Transverse colon (tissue), 4 donors: ENCODE data around the gene JPT1. TPM values are rescaled to one million over a fixed set of nuclear protein-coding genes. Genes with fewer than 3 reads are reported as not detected.

Experiments used
- DNase-seq: peaks from one replicate; pipeline ENCODE4 v3.0.0-alpha.2; 2019
- H3K27ac ChIP-seq, 4 donors: fragments of 200-600 bp; sonication (generic); 2 replicates each; pipeline ENCODE4 v1.5.1; 2016 to 2018; ENCODE audit warnings: inconsistent platforms in 4 of 4
- H3K27me3 ChIP-seq: fragments of 200-600 bp; sonication (generic); 2 replicates; pipeline ENCODE4 v1.5.1; 2017; ENCODE audit warnings: inconsistent platforms
- H3K36me3 ChIP-seq, 4 donors: fragments of 200-600 bp; sonication (generic); 2 replicates each; pipeline ENCODE4 v1.5.1; 2017 to 2019; ENCODE audit warnings: inconsistent platforms in 4 of 4
- H3K4me1 ChIP-seq, 4 donors: fragments of 200-600 bp; sonication (generic); 2 replicates each; pipeline ENCODE4 v1.5.1; 2017 to 2020; ENCODE audit warnings: inconsistent platforms in 4 of 4
- H3K4me3 ChIP-seq, 4 donors: fragments of 200-600 bp; sonication (generic); 1 replicate in 1 of 4; 2 replicates in 3 of 4; pipeline versions ENCODE4 v1.5.1 to v1.6.1; 2017 to 2019; ENCODE audit warnings: inconsistent platforms in 4 of 4
- H3K9me3 ChIP-seq, 2 donors: fragments of 200-600 bp; sonication (generic); 2 replicates each; pipeline ENCODE4 v1.5.1; 2017 to 2019; ENCODE audit warnings: inconsistent platforms in 2 of 2
- EP300 ChIP-seq: sonication (generic); formaldehyde crosslinking; IDR thresholded peaks from one replicate; pipeline ENCODE4 v1.6.1; 2017; ENCODE audit warnings: antibody characterized with exemption, low read depth
- POLR2A ChIP-seq: fragments of 450-650 bp; IDR thresholded peaks from one replicate; pipeline ENCODE4 v1.6.1; 2016; ENCODE audit warnings: antibody characterized with exemption, mild to moderate bottlenecking, moderate library complexity
- POLR2AphosphoS5 ChIP-seq, 3 donors: sonication (generic); formaldehyde crosslinking; IDR thresholded peaks; one replicate each; pipeline ENCODE4 v1.6.1; 2016; ENCODE audit warnings: antibody characterized with exemption in 3 of 3
- WGBS, 2 donors: methylation state at CpG; one replicate each; pipeline ENCODE4 v1.1.5; 2018; ENCODE audit warnings: low coverage in 1 of 2; 5-methylcytosine and 5-hydroxymethylcytosine counted together
- in situ Hi-C, 4 donors: fragments of 200-750 bp; cut with MboI; loops; one replicate each; pipeline versions ENCODE4 v1.15.0 to v1.15.1; 2017; ENCODE audit warnings: low sequenced_read_pairs in 3 of 4, low pct_ligation_motif_present in 1 of 4, low pct_unique_long_range_greater_than_20kb in 1 of 4
- intact Hi-C: fragments of 100-400 bp; cut with DNase I; formaldehyde crosslinking; loops from one replicate; pipeline ENCODE4 v1.15.1; 2023; ENCODE audit warnings: low total_unique reads
- total RNA-seq, 4 donors: library from RNA; depleted of rRNA; stranded (reverse); fragments of >200 nt; gene quantifications; one replicate each; pipeline ENCODE4 v1.1.0, GENCODE V29; 2016
- TF ChIP-seq, protein P1 (sequence below), 5 experiments: fragments of 200-600 bp in 3 of 5; fragments of 450-650 bp in 2 of 5; sonication (generic) in 3 of 5; IDR thresholded peaks; 1 replicate in 2 of 5; 2 replicates in 3 of 5; pipeline ENCODE4 v1.5.1; 2016 to 2017; ENCODE audit warnings: antibody characterized with exemption in 5 of 5, inconsistent platforms in 3 of 5, mild to moderate bottlenecking in 2 of 5, moderate library complexity in 1 of 5

JPT1 gene
- total RNA-seq, 4 donors from 2014 or later, result 61.7 to 293 (median 219) TPM

DNA sequence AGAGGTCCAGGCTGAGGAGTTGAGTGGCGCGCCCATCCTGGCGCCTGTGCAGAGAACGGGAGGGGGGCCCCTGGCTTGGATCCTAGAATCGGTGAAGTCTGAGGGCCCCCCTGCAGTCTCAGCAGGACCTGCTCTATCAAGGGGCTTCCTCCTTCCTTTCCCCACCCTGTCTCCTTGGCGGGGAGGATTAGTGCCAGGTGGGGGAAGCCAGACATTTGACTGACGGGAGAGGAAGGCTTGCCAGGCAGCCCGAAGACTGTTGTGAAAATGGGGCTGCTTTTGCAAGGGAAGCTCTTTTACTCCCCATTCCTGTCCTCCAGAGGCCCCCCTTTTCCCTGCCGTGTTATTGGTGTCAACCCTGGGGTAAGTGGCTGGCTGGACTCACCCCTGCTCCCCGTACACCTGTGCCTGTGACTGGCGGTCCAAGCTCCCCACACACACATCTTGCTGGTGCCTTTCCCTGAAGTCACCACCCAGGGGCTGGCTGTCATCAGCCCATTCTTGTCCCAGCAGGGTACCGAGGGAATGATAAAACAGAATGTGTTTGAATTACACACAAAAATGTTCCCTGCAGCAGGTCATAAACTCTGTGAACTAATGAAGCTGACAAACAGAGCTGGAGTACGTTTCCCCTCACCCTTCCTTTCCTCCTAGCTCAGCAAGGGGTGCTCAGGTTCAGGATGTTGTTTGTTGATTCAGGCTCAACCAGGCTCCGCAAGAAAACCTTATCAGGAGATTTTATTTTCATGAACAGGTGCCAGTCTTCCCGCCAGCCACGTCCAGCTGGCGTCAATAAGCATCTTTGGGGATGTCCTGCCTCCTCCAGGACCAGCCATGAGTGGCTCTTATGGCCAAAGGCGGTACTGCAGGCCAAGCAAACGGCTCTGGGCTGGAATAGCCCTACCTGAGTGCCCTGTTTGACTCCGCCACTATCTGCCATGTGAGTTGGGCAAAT, 48.9 kb downstream of the JPT1 start:
- Histone ChIP-seq H3K4me3 (no peak overlapping the region), H3K27ac (no peak overlapping the region), H3K36me3 (no peaks in the 10 kb centered on the region), H3K4me1 (peaks cover 6 to 13% (median 10%) of the 10 kb centered on the region in 4 donors), H3K27me3 (no peaks in the 10 kb centered on the region), H3K9me3 (no peaks in the 10 kb centered on the region)
- DNase-seq, result peak; percentile 77
- TF ChIP-seq, protein P1, sequence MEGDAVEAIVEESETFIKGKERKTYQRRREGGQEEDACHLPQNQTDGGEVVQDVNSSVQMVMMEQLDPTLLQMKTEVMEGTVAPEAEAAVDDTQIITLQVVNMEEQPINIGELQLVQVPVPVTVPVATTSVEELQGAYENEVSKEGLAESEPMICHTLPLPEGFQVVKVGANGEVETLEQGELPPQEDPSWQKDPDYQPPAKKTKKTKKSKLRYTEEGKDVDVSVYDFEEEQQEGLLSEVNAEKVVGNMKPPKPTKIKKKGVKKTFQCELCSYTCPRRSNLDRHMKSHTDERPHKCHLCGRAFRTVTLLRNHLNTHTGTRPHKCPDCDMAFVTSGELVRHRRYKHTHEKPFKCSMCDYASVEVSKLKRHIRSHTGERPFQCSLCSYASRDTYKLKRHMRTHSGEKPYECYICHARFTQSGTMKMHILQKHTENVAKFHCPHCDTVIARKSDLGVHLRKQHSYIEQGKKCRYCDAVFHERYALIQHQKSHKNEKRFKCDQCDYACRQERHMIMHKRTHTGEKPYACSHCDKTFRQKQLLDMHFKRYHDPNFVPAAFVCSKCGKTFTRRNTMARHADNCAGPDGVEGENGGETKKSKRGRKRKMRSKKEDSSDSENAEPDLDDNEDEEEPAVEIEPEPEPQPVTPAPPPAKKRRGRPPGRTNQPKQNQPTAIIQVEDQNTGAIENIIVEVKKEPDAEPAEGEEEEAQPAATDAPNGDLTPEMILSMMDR (IDR thresholded peaks at IDR 0.05), result peak; percentile 71 to 88 (median 84)
- no peak for TF ChIP-seq POLR2AphosphoS5 (IDR thresholded peaks at IDR 0.05)
- 58 to 80% methylated on average over 3 to 18 of the region's 20 CpGs for WGBS, 2 donors
- intact Hi-C loops, result no loop called here
- in situ Hi-C loops, result no loop called here

DNA sequence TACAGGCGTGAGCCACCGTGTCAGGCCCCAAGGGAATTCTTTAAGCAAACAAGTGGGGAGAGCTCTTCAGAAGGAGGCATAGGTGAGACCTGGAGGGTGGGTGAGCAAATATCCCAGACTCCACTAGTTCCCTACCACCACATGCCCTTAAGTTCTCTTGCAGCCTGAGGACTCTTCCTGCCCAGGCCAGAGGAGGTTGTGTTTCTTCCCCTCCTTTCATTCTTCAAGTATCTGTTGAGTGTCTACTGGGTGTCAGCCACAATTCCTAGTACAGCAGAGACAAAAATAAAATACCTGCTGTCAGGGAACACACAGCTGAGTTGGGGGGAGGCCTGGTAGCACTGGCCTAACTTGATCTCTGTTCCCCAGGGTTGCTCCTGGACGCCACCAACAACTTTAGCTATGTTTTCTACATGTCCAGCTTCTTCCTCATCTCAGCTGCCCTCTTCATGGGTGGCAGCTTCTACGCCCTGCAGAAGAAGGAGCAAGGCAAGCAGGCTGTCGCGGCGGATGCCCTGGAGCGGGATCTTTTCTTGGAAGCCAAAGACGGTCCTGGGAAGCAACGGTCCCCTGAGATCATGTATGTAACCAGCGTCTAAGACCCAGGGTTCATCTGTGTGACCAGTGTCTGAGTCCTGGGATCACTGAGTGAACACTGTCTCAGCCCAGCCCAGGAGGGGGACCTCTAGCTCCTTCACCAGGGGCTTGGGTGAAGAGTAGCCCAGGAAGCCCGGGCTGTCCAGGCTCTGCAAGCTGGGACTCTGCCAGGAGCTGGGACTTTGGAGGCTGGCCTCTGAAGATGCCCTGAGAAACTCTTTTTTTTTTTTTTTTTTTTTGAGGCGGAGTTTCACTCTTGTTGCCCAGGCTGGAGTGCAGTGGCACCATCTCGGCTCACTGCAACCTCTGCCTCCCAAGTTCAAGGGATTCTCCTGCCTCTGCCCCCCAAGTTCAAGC, 50.4 kb downstream of the JPT1 start:
- peaks cover under 1 to 2% (median 1%) of the 10 kb centered on the region in 4 donors for H3K4me1 ChIP-seq
- intact Hi-C loops, result no loop called here
- no peaks in the 10 kb centered on the region for H3K9me3 ChIP-seq
- H3K36me3 ChIP-seq, result peaks cover 0 to 3% (median 1%) of the 10 kb centered on the region in 4 donors
- 80 to 91% methylated on average over 1 to 14 of the region's 14 CpGs for WGBS, 2 donors
- DNase-seq, result no peak
- no peak for TF ChIP-seq EP300
- TF ChIP-seq POLR2A, result no peak
- TF ChIP-seq POLR2AphosphoS5 (IDR thresholded peaks at IDR 0.05), result no peak
- TF ChIP-seq, protein P1 (IDR thresholded peaks at IDR 0.05), result no peak
- H3K4me3 ChIP-seq, result no peak overlapping the region
- in situ Hi-C loops, result no loop called here
- no peaks in the 10 kb centered on the region for H3K27me3 ChIP-seq
- H3K27ac ChIP-seq, result no peak overlapping the region

DNA sequence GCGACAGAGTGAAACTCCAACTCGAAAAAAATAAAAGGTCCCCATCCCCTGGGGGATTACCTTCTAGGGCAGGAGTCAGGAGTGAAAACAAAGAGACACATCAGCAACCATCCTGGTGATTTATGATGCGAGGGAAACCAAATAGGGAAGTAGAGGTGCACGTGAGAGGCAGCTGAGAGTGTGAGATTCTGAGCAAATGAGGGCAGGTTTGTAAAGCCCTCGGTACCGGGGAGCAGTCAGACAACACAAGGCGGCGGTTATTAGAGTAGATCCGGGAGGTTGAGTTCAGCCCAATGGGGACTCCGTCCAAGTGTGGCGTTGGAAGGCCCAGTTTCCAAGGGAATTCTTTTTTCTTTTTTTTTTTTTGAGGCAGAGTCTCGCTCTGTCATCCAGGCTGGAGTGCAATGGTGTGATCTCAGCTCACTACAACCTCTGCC, 51.9 kb downstream of the JPT1 start:
- intact Hi-C loops (no loop called here), in situ Hi-C loops (no loop called here)
- 58 to 74% methylated on average over 10 to 12 of the region's 12 CpGs for WGBS, 2 donors
- Histone ChIP-seq H3K4me1 (no peaks in the 10 kb centered on the region), H3K27ac (no peak overlapping the region), H3K9me3 (no peaks in the 10 kb centered on the region), H3K4me3 (no peak overlapping the region), H3K36me3 (peaks cover 0 to 3% (median 1%) of the 10 kb centered on the region in 4 donors), H3K27me3 (no peaks in the 10 kb centered on the region)
- DNase-seq, result no peak
- TF ChIP-seq EP300 (no peak), POLR2A (no peak), POLR2AphosphoS5 (IDR thresholded peaks at IDR 0.05) (no peak)
- TF ChIP-seq, protein P1 (IDR thresholded peaks at IDR 0.05), result no peak
